Tibial nerve (tissue), 4 donors: ENCODE results near the gene SMYD3.

ENCODE experiments used
- EP300 ChIP-seq, 2 donors: sonication (generic); formaldehyde crosslinking; IDR thresholded peaks; one replicate each; pipeline ENCODE4 v1.6.1; 2017; ENCODE audit warnings: antibody characterized with exemption in 2 of 2, mild to moderate bottlenecking in 1 of 2
- TF ChIP-seq, protein P1 (sequence below), 5 experiments: fragments of 200-600 bp in 3 of 5; fragments of 450-650 bp in 2 of 5; sonication (generic) in 3 of 5; IDR thresholded peaks; one replicate each; pipeline ENCODE4 v1.5.1; 2016 to 2019; ENCODE audit warnings: antibody characterized with exemption in 5 of 5, mild to moderate bottlenecking in 3 of 5, moderate library complexity in 2 of 5

DNA sequence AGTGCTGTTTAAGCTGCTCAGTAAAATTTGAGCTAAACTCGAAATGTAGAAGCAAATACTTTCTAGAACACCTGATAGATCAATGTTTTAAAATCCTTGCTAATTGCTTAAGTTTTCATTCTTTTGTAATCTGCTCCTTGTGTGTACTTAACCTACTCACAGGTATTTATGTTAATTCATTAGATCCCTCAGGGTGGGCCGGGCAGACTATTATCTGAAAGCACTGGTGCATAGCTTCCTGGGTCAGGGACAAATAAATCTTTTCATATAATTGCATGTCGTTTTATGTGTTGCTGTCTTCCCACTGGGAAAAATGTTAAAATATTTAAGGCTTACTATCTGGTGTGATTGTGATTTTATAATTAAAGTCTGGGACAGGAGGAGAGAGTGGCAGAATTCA lies 440.5 kb downstream of the SMYD3 start:
- TF ChIP-seq, protein P1, sequence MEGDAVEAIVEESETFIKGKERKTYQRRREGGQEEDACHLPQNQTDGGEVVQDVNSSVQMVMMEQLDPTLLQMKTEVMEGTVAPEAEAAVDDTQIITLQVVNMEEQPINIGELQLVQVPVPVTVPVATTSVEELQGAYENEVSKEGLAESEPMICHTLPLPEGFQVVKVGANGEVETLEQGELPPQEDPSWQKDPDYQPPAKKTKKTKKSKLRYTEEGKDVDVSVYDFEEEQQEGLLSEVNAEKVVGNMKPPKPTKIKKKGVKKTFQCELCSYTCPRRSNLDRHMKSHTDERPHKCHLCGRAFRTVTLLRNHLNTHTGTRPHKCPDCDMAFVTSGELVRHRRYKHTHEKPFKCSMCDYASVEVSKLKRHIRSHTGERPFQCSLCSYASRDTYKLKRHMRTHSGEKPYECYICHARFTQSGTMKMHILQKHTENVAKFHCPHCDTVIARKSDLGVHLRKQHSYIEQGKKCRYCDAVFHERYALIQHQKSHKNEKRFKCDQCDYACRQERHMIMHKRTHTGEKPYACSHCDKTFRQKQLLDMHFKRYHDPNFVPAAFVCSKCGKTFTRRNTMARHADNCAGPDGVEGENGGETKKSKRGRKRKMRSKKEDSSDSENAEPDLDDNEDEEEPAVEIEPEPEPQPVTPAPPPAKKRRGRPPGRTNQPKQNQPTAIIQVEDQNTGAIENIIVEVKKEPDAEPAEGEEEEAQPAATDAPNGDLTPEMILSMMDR (IDR thresholded peaks at IDR 0.05): no peak
- no peak for TF ChIP-seq EP300 (IDR thresholded peaks at IDR 0.05)
